ENCODE measurements around the gene ZFP3. TPM values are rescaled to one million over a fixed set of nuclear protein-coding genes. Genes with fewer than 3 reads are reported as not detected.

Gene ZFP3
- polyA plus RNA-seq, 1 of the 3 experiments (the other 2 are of a cell fraction): 1.5 TPM

DNA sequence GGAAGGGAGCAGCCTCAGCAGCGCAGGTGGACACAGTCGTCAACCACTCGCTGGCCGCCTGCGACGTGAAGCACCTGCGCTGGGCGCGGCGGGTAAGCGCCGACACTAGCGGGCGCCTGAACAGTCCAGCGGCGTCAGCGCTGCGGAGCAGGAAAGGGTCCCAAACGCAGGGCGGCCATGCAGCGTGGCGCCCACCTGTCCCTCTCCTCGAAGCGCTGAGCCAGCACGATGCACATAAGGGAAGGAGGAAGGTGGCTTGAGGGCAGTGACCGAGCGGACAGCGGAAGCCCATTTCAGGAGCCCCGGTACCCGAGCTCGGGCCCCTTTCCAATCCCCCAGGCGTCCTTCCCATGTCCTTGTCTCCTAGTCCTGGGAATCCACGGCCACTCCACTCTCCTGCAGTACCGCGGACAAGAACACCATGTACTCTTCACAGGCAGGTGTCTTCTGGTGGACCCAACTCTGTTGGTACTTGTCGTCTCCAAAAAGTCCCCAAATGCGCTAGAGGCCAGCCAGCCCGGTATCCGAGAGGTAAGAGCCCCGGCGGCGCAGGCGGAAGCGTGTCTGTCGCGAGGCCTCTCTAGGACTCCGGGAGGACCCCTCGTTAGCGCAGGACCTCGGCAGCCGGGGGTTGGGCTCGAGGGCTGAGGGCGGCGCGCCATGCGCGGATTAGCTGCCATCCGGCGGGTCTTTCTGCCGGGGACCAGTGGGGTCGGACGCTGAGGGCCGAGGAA lies 19.0 kb downstream of the ZFP3 start:
- H3K36me3 ChIP-seq (replicated peaks in 1 of 2; ENCODE audit: control insufficient read depth in 1 of 2, insufficient read depth in 2 of 2, low read length in 1 of 2): peaks cover 3 to 5% of the 10 kb centered on the region in 2 experiments
- H3K27ac ChIP-seq (ENCODE audit: low read depth in 2 of 2, low read length in 1 of 2): no peak overlapping the region
- no peaks in the 10 kb centered on the region for H3K9me2 ChIP-seq
- H3F3A ChIP-seq (replicated peaks; ENCODE audit: insufficient read depth): peaks cover 4% of the 10 kb centered on the region
- H3K27me3 ChIP-seq (ENCODE audit: insufficient read depth): no peaks in the 10 kb centered on the region
- TF ChIP-seq, protein P1, sequence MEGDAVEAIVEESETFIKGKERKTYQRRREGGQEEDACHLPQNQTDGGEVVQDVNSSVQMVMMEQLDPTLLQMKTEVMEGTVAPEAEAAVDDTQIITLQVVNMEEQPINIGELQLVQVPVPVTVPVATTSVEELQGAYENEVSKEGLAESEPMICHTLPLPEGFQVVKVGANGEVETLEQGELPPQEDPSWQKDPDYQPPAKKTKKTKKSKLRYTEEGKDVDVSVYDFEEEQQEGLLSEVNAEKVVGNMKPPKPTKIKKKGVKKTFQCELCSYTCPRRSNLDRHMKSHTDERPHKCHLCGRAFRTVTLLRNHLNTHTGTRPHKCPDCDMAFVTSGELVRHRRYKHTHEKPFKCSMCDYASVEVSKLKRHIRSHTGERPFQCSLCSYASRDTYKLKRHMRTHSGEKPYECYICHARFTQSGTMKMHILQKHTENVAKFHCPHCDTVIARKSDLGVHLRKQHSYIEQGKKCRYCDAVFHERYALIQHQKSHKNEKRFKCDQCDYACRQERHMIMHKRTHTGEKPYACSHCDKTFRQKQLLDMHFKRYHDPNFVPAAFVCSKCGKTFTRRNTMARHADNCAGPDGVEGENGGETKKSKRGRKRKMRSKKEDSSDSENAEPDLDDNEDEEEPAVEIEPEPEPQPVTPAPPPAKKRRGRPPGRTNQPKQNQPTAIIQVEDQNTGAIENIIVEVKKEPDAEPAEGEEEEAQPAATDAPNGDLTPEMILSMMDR (IDR thresholded peaks at IDR 0.05): no peak
- TF ChIP-seq NFIC (IDR thresholded peaks at IDR 0.05; ENCODE audit: borderline replicate concordance) (no peak), NRF1 (IDR thresholded peaks at IDR 0.05; ENCODE audit: low read depth, low read length) (no peak), POLR2AphosphoS5 (IDR thresholded peaks at IDR 0.05; ENCODE audit: low read depth, low read length) (no peak), RAD21 (IDR thresholded peaks at IDR 0.05; ENCODE audit: low read length) (no peak), EZH2phosphoT487 (IDR thresholded peaks at IDR 0.05; ENCODE audit: borderline replicate concordance, low read depth) (no peak)
- TF ChIP-seq, protein P2, sequence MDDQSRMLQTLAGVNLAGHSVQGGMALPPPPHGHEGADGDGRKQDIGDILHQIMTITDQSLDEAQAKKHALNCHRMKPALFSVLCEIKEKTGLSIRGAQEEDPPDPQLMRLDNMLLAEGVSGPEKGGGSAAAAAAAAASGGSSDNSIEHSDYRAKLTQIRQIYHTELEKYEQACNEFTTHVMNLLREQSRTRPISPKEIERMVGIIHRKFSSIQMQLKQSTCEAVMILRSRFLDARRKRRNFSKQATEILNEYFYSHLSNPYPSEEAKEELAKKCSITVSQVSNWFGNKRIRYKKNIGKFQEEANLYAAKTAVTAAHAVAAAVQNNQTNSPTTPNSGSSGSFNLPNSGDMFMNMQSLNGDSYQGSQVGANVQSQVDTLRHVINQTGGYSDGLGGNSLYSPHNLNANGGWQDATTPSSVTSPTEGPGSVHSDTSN (IDR thresholded peaks at IDR 0.05): no peak
- TF ChIP-seq, protein P3, sequence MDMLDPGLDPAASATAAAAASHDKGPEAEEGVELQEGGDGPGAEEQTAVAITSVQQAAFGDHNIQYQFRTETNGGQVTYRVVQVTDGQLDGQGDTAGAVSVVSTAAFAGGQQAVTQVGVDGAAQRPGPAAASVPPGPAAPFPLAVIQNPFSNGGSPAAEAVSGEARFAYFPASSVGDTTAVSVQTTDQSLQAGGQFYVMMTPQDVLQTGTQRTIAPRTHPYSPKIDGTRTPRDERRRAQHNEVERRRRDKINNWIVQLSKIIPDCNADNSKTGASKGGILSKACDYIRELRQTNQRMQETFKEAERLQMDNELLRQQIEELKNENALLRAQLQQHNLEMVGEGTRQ (IDR thresholded peaks at IDR 0.05; ENCODE audit: borderline replicate concordance, low read depth, low read length): no peak
- no peaks in the 10 kb centered on the region for H3K4me1 ChIP-seq (ENCODE audit: control insufficient read depth in 1 of 2, insufficient read depth in 2 of 2, low read depth in 1 of 2, low read length in 1 of 2)
- H3K9ac ChIP-seq: no peak overlapping the region
- H4K20me1 ChIP-seq (ENCODE audit: insufficient read depth): no peaks in the 10 kb centered on the region
- CTCF ChIA-PET: no interaction called here
- POLR2A ChIA-PET: no interaction called here
- 37% methylated on average over 35 of the region's 63 CpGs for WGBS (ENCODE audit: low lambda C conversion rate)
- H3K4me2 ChIP-seq: no peak overlapping the region
- DNase-seq: peak; percentile 72
- peak overlapping the region in 1 of 2 experiments; percentile 23; a peak in 1 of 4 replicates for H3K4me3 ChIP-seq (ENCODE audit: low read depth in 2 of 2, low read length in 1 of 2)
- no peaks in the 10 kb centered on the region for H3K79me2 ChIP-seq (ENCODE audit: insufficient read depth)
- H3K9me3 ChIP-seq: peaks cover 15% of the 10 kb centered on the region; the same call in 1 of the 2 replicates
- no peak overlapping the region for H2AFZ ChIP-seq (ENCODE audit: low read depth)

DNA sequence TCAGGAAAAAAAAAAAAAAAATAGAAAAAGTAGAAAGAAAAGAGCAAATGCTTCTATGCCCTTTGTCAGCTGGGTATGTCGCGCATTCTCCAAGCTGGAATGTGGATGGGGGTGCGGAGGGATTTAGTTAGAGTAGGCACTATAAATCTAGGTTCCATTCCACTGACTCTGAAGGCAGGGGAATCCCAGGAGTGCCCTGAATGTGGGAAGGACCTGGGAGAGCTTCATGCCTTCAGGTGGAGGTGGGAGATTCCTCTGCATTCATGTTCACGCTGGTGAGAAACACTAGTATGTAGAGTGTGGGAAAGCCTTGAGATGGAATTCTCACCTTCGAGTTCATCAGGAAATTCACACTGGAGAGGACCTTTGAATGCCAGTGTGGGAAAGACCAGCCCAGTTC lies 21.0 kb downstream of the ZFP3 start:
- H3K9me3 ChIP-seq: peaks cover 8% of the 10 kb centered on the region; the same call in 1 of the 2 replicates
- H3K27ac ChIP-seq (ENCODE audit: low read depth in 2 of 2, low read length in 1 of 2): no peak overlapping the region
- no peaks in the 10 kb centered on the region for H3K27me3 ChIP-seq (ENCODE audit: insufficient read depth)
- no peak overlapping the region for H3K4me2 ChIP-seq
- ChIA-PET POLR2A (no interaction called here), CTCF (no interaction called here)
- no peak overlapping the region for H3K9ac ChIP-seq
- no peaks in the 10 kb centered on the region for H3K36me3 ChIP-seq (replicated peaks in 1 of 2; ENCODE audit: control insufficient read depth in 1 of 2, insufficient read depth in 2 of 2, low read length in 1 of 2)
- H3K4me3 ChIP-seq (ENCODE audit: low read depth in 2 of 2, low read length in 1 of 2): no peak overlapping the region
- no peaks in the 10 kb centered on the region for H3F3A ChIP-seq (replicated peaks; ENCODE audit: insufficient read depth)
- no peaks in the 10 kb centered on the region for H3K9me2 ChIP-seq
- H3K79me2 ChIP-seq (ENCODE audit: insufficient read depth): no peaks in the 10 kb centered on the region
- H3K4me1 ChIP-seq (ENCODE audit: control insufficient read depth in 1 of 2, insufficient read depth in 2 of 2, low read depth in 1 of 2, low read length in 1 of 2): no peaks in the 10 kb centered on the region
- no peak for DNase-seq
- no peaks in the 10 kb centered on the region for H4K20me1 ChIP-seq (ENCODE audit: insufficient read depth)
- no peak for TF ChIP-seq GATA2 (CRISPR knock-in tag; IDR thresholded peaks at IDR 0.05)
- no peak for TF ChIP-seq RCOR1 (IDR thresholded peaks at IDR 0.05; ENCODE audit: low read length)
- no peak for TF ChIP-seq EP300 (IDR thresholded peaks at IDR 0.05; ENCODE audit: borderline replicate concordance in 1 of 2, low read depth in 1 of 2, low read length in 1 of 2)
- H2AFZ ChIP-seq (ENCODE audit: low read depth): no peak overlapping the region
- WGBS (ENCODE audit: low lambda C conversion rate): 73% methylated on average over 5 of the region's 5 CpGs
